ENCODE data around the gene MIOS. TPM values are rescaled to one million over a fixed set of nuclear protein-coding genes. Genes with fewer than 3 reads are reported as not detected.

The MIOS gene
- 22.3 TPM for total RNA-seq (ENCODE audit: unreplicated experiment)
- long read RNA-seq, partial matches to known transcripts: 3 of 7 reads
- long read RNA-seq, other reads (novel, unspliced or antisense): 0 of 7 reads

DNA sequence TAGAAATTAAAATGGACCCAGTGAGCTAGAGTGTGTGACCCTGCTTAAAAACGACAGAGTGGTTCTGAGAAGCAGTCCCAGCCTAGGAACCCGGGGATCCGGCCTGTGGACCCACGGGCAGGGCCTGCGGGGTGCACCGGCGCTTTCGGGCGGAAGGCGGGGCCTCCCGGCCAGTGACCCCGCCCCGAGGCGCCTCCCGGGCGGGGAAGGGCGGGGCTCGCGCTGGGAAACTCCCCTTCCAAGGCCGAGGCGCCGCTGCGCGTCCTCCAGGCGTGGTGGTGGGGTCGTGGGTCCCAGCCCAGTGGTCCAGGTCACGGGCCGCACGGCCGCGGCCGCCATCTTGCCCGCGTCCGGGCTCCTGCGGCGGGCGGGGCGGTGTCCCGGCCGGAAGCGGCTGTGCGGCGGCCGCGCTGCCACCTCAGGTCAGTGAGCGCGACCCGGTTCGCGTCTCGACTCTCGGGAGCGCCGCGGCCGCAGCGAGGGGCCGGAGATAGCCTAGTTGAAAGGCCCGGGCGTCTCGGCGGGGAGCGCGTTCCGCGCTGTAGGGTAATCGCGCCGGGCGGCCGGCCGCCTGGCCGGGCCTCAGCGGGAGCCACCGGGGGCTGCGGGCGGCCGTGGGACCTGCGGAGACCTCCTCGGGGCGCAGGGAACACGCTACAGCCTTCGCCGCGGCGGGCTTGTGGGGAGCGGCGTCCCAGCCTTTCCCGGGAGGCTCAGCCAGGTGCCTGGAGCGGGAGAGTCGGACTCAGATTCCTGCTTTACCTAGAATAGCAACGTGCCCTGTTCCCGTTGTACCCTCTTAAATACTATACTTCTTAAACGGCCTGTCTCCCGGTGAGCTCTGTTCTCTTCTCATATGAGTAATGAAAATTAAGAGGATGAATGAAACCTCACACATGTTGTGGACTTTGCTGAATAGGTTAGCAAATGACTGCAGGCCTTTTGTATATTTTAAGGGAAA lies at the start of gene MIOS:
Gene MIOS (plus strand): TSS at position 234 of the 961 bp plus-strand sequence. CDS start 5,592 bp downstream, outside the sequence.
- H3K27ac Mint-ChIP-seq (ENCODE audit: unreplicated experiment): peak within 1 kb of the TSS; percentile 77
- H3K9me3 Mint-ChIP-seq (ENCODE audit: unreplicated experiment): no peaks in the 10 kb centered on the region
- peak; percentile 86 for DNase-seq (ENCODE audit: low spot score)
- H3K4me1 Mint-ChIP-seq (ENCODE audit: unreplicated experiment): peaks cover 23% of the 10 kb centered on the region
- TF ChIP-seq CTCF (IDR thresholded peaks at IDR 0.05; ENCODE audit: unreplicated experiment): no peak
- H3K4me3 Mint-ChIP-seq (ENCODE audit: unreplicated experiment): peak within 1 kb of the TSS; percentile 94
- H3K27me3 Mint-ChIP-seq (ENCODE audit: unreplicated experiment): peaks cover 5% of the 10 kb centered on the region
- H3K36me3 Mint-ChIP-seq (ENCODE audit: low read depth, unreplicated experiment): peaks cover 14% of the 10 kb centered on the region

- no peak for TF ChIP-seq CTCF (IDR thresholded peaks at IDR 0.05; ENCODE audit: unreplicated experiment)
- no peaks in the 10 kb centered on the region for H3K4me1 Mint-ChIP-seq (ENCODE audit: unreplicated experiment)
- no peak for DNase-seq (ENCODE audit: low spot score)
- H3K36me3 Mint-ChIP-seq (ENCODE audit: low read depth, unreplicated experiment): no peaks in the 10 kb centered on the region
- H3K27ac Mint-ChIP-seq (ENCODE audit: unreplicated experiment): no peak overlapping the region
- H3K9me3 Mint-ChIP-seq (ENCODE audit: unreplicated experiment): peaks cover 3% of the 10 kb centered on the region
- H3K27me3 Mint-ChIP-seq (ENCODE audit: unreplicated experiment): no peaks in the 10 kb centered on the region
- H3K4me3 Mint-ChIP-seq (ENCODE audit: unreplicated experiment): no peak overlapping the region
These were observed 48.9 kb upstream of the MIOS start for GRCh38 chr7:7517754-7518153.

- TF ChIP-seq CTCF (IDR thresholded peaks at IDR 0.05; ENCODE audit: unreplicated experiment): no peak
- peaks cover 3% of the 10 kb centered on the region for H3K9me3 Mint-ChIP-seq (ENCODE audit: unreplicated experiment)
- H3K27me3 Mint-ChIP-seq (ENCODE audit: unreplicated experiment): no peaks in the 10 kb centered on the region
- DNase-seq (ENCODE audit: low spot score): no peak
- H3K4me1 Mint-ChIP-seq (ENCODE audit: unreplicated experiment): no peaks in the 10 kb centered on the region
- no peak overlapping the region for H3K4me3 Mint-ChIP-seq (ENCODE audit: unreplicated experiment)
- H3K36me3 Mint-ChIP-seq (ENCODE audit: low read depth, unreplicated experiment): no peaks in the 10 kb centered on the region
- H3K27ac Mint-ChIP-seq (ENCODE audit: unreplicated experiment): no peak overlapping the region
These were observed 47.6 kb upstream of the MIOS start for GRCh38 chr7:7519056-7519455.

DNA sequence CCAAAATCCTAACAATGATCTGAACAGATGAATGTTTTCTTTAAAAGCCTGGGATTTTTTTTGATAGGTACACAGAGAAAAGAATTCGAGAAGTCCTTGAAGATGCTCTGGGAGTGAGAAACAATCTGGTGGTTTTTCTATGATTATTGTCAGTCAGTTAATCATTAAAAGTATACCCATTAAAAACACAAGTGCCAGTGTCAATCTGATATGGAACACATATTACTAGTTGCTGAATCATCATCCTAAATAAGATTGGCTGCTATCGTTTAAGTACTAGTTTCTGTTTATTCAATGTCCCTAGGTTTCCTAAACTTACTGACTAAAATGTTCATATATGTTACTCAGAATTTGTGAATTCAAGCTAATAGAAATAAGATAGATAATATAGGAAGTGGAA lies 47.2 kb upstream of the MIOS start:
- no peak overlapping the region for H3K27ac Mint-ChIP-seq (ENCODE audit: unreplicated experiment)
- DNase-seq (ENCODE audit: low spot score): no peak
- TF ChIP-seq CTCF (IDR thresholded peaks at IDR 0.05; ENCODE audit: unreplicated experiment): no peak
- H3K36me3 Mint-ChIP-seq (ENCODE audit: low read depth, unreplicated experiment): no peaks in the 10 kb centered on the region
- no peaks in the 10 kb centered on the region for H3K4me1 Mint-ChIP-seq (ENCODE audit: unreplicated experiment)
- H3K9me3 Mint-ChIP-seq (ENCODE audit: unreplicated experiment): peaks cover 3% of the 10 kb centered on the region
- H3K27me3 Mint-ChIP-seq (ENCODE audit: unreplicated experiment): no peaks in the 10 kb centered on the region
- H3K4me3 Mint-ChIP-seq (ENCODE audit: unreplicated experiment): no peak overlapping the region

DNA sequence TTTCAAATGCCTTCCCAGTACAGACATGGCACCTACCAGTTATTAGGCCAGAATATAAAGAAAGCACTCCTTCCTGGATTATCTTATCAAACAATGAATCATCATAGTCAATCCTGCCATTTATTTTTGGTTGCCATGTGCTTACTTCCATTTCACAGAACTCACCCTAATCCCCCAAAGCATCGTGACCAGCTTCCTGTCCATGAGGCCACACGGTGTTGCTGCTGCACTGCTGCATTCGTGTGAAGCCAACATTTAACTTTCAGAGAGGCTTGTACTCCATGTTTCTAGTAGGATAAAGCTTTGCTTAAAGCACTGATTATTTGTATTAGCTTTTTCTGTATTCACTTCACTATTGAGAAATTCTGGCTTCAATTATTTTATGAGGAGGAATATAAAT lies 45.4 kb upstream of the MIOS start:
- H3K27me3 Mint-ChIP-seq (ENCODE audit: unreplicated experiment): no peaks in the 10 kb centered on the region
- no peak for TF ChIP-seq CTCF (IDR thresholded peaks at IDR 0.05; ENCODE audit: unreplicated experiment)
- no peak overlapping the region for H3K27ac Mint-ChIP-seq (ENCODE audit: unreplicated experiment)
- H3K4me3 Mint-ChIP-seq (ENCODE audit: unreplicated experiment): no peak overlapping the region
- H3K9me3 Mint-ChIP-seq (ENCODE audit: unreplicated experiment): peaks cover 3% of the 10 kb centered on the region
- no peak for DNase-seq (ENCODE audit: low spot score)
- no peaks in the 10 kb centered on the region for H3K36me3 Mint-ChIP-seq (ENCODE audit: low read depth, unreplicated experiment)
- no peaks in the 10 kb centered on the region for H3K4me1 Mint-ChIP-seq (ENCODE audit: unreplicated experiment)

Measured in endothelial cell (in vitro differentiated cells).